ENCODE results near the gene PUSL1. TPM values are rescaled to one million over a fixed set of nuclear protein-coding genes. Genes with fewer than 3 reads are reported as not detected.

Gene PUSL1
- total and polyA plus RNA-seq, 11 donors: 6.8 to 17.7 (median 10.3) TPM

GRCh38 chr1:1332774-1333480, 24.5 kb downstream of the PUSL1 start:
- no peaks in the 10 kb centered on the region for H3K9me3 ChIP-seq
- peaks cover 0 to 31% (median 18%) of the 10 kb centered on the region in 9 donors for H3K36me3 ChIP-seq
- intact Hi-C loops (cut with DNase I): no loop called here
- 83 to 89% (median 88%) methylated on average over 28 to 48 of the region's 48 CpGs for WGBS, 4 donors
- no peak overlapping the region for H3K27ac ChIP-seq
- H3K4me1 ChIP-seq: peaks cover 0 to 29% (median 8%) of the 10 kb centered on the region in 12 donors
- ATAC-seq (no peak), DNase-seq (no peak)
- no peaks in the 10 kb centered on the region for H3K27me3 ChIP-seq
- no peak overlapping the region for H3K4me3 ChIP-seq
- TF ChIP-seq POLR2A (IDR thresholded peaks at IDR 0.05): no peak
- no peak for TF ChIP-seq CTCF (IDR thresholded peaks at IDR 0.05)

- ATAC-seq: peak in 2 of 4 donors; percentile 2 to 3
- Histone ChIP-seq H3K36me3 (peaks cover 0 to 31% (median 18%) of the 10 kb centered on the region in 9 donors), H3K4me3 (no peak overlapping the region), H3K4me1 (peaks cover 0 to 22% (median 8%) of the 10 kb centered on the region in 12 donors), H3K9me3 (no peaks in the 10 kb centered on the region), H3K27me3 (no peaks in the 10 kb centered on the region), H3K27ac (no peak overlapping the region)
- 83 to 89% (median 84%) methylated on average over 26 to 36 of the region's 36 CpGs for WGBS, 4 donors
- no peak for DNase-seq
- no peak for TF ChIP-seq POLR2A (IDR thresholded peaks at IDR 0.05)
- TF ChIP-seq CTCF (IDR thresholded peaks at IDR 0.05): no peak
- intact Hi-C loops (cut with DNase I): no loop called here
Observed at GRCh38 chr1:1333551-1334241, 25.3 kb downstream of the PUSL1 start.

- H3K27me3 ChIP-seq: no peaks in the 10 kb centered on the region
- H3K27ac ChIP-seq: no peak overlapping the region
- no peaks in the 10 kb centered on the region for H3K9me3 ChIP-seq
- H3K4me1 ChIP-seq: peaks cover 0 to 18% (median 8%) of the 10 kb centered on the region in 12 donors
- intact Hi-C loops (cut with DNase I): no loop called here
- H3K4me3 ChIP-seq: no peak overlapping the region
- no peak for TF ChIP-seq POLR2A (IDR thresholded peaks at IDR 0.05)
- no peak for TF ChIP-seq CTCF (IDR thresholded peaks at IDR 0.05)
- peaks cover 0 to 40% (median 22%) of the 10 kb centered on the region in 9 donors for H3K36me3 ChIP-seq
- WGBS, 4 donors: 57 to 67% (median 64%) methylated on average over 8 to 11 of the region's 11 CpGs
- DNase-seq: no peak
- ATAC-seq: no peak
Observed at GRCh38 chr1:1334835-1335234, 26.4 kb downstream of the PUSL1 start.

GRCh38 chr1:1335283-1335682, 26.9 kb downstream of the PUSL1 start:
- H3K27me3 ChIP-seq: no peaks in the 10 kb centered on the region
- intact Hi-C loops (cut with DNase I): no loop called here
- ATAC-seq: no peak
- H3K4me3 ChIP-seq: no peak overlapping the region
- DNase-seq: no peak
- peaks cover 0 to 44% (median 26%) of the 10 kb centered on the region in 9 donors for H3K36me3 ChIP-seq
- H3K9me3 ChIP-seq: no peaks in the 10 kb centered on the region
- TF ChIP-seq POLR2A (IDR thresholded peaks at IDR 0.05) (no peak), CTCF (IDR thresholded peaks at IDR 0.05) (no peak)
- peaks cover 0 to 14% (median 8%) of the 10 kb centered on the region in 12 donors for H3K4me1 ChIP-seq
- H3K27ac ChIP-seq: no peak overlapping the region
- 62 to 77% (median 69%) methylated on average over 14 to 16 of the region's 16 CpGs for WGBS, 4 donors
